ENCODE data around the gene RFTN1.

Gene RFTN1

GRCh38 chr3:16508591-16508995, 4.9 kb downstream of the RFTN1 start:
- no peak for DNase-seq

- no peak for DNase-seq
Observed at GRCh38 chr3:16508243-16508578, 5.3 kb downstream of the RFTN1 start.

- DNase-seq = no peak
Observed at GRCh38 chr3:16507578-16508242, 5.8 kb downstream of the RFTN1 start.

GRCh38 chr3:16506884-16507577, 6.5 kb downstream of the RFTN1 start:
- DNase-seq = no peak

GRCh38 chr3:16506451-16506850, 7.0 kb downstream of the RFTN1 start:
- DNase-seq = no peak

- DNase-seq = no peak
Observed at GRCh38 chr3:16504692-16505091, 8.8 kb downstream of the RFTN1 start.

- DNase-seq = no peak
Observed at GRCh38 chr3:16504242-16504641, 9.3 kb downstream of the RFTN1 start.

GRCh38 chr3:16503191-16503776, 10.2 kb downstream of the RFTN1 start:
- no peak for DNase-seq

GRCh38 chr3:16502347-16502908, 11.1 kb downstream of the RFTN1 start:
- no peak for DNase-seq

- no peak for DNase-seq
Observed at GRCh38 chr3:16501376-16501775, 12.1 kb downstream of the RFTN1 start.

GRCh38 chr3:16500911-16501310, 12.6 kb downstream of the RFTN1 start:
- no peak for DNase-seq

GRCh38 chr3:16500093-16500492, 13.4 kb downstream of the RFTN1 start:
- no peak for DNase-seq

- DNase-seq = no peak
Observed at GRCh38 chr3:16499351-16499750, 14.1 kb downstream of the RFTN1 start.

GRCh38 chr3:16498130-16498890, 15.2 kb downstream of the RFTN1 start:
- no peak for DNase-seq

- DNase-seq = no peak
Observed at GRCh38 chr3:16496408-16497222, 16.9 kb downstream of the RFTN1 start.

GRCh38 chr3:16496008-16496407, 17.5 kb downstream of the RFTN1 start:
- DNase-seq = no peak

- no peak for DNase-seq
Observed at GRCh38 chr3:16494814-16495431, 18.6 kb downstream of the RFTN1 start.

- no peak for DNase-seq
Observed at GRCh38 chr3:16494094-16494493, 19.4 kb downstream of the RFTN1 start.

- no peak for DNase-seq
Observed at GRCh38 chr3:16490062-16490619, 23.4 kb downstream of the RFTN1 start.
